ENCODE measurements around the gene SYNGAP1.

SYNGAP1 gene

DNA sequence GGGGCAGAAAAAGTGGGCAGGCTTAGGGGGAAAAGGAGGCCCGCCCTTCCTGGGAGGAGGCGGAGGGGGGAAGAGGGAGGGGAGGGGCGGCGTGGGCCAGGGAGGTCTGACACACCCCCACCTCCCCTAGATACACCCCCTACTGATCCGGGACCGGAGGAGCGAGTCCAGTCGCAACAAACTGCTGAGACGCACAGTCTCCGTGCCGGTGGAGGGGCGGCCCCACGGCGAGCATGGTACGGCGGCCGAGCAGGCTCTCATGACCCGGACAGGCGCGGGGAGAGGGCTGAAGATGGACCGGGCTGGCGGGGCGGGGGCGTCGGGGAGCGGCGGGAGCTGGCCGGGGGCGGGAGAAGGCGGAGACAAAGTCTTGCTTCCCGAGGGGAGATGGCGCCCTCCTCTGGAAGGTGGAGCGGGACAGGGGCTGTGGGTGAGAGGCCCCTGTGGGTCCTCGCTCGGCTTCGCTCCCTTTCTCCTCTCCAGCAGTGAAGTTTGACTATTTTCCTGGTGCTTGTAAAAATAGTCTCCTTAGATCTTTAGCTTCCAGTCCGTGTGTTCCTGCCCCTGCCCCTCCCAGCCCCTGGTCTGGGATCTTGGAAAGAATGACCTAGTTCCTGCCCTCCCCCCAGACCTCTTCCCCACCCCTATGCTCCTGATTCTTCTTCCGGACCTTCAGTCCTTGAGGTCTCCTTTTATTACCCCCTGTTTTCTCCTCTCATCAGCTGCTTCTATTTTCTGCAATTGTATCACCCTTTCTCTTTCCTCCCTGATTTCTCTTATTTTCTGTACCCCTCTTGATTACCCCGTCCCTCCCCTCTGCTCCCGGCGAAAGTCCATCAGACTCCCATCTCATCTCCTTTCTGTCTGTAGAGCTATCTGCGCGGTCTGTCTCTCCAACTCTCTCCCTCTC is 6.1 kb downstream of the SYNGAP1 start:
- Histone ChIP-seq H3K36me3 (ENCODE audit: low read length) (no peaks in the 10 kb centered on the region), H3K27me3 (ENCODE audit: low read length) (peaks cover 6% of the 10 kb centered on the region; the same call in 1 of the 2 replicates), H2AFZ (ENCODE audit: low read depth, low read length, severe bottlenecking) (peak overlapping the region; percentile 35)

DNA sequence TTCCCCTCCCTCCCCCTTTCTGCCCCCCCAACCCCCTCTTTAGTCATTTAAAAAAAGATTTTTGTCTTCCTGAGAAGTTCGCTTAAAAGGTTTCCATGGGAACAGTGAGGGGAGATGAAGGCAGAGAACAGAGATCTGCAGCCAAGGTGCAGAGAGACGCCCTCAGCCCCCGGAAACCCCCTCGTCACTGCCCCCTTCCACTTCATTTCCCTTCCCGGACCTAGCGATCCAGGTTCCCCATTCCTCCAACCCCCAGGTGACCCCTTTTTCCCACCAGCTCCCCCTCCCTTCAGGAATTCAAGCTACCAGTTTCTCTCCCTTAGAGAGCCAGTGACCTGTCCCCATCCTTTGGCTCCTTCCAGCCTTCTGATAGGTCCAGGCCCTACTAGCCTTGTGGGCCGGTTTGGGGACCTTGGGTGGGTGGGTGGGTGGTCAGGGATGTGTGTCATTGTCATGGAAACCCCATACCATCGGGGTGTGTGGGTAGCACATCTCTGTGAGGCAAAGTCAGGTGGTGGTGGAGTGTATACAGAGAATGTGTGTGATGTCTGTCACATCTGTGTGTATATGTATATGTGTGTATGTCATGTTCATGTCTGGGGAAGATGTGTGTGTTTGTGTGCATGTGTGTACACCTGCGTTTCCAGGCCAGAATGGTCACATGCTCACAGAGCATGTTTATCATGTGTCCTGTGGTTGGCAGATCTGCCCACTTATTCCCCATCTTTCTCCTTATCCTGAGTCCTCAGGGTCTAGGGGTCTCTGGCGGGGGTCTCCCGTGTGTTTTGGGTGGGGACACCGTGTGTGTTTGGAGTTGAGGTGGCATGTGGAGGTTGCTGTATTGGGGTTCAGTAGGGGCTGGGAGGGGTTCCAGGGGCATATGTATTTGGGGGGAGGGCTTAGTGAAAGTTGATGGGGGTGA is 7.0 kb downstream of the SYNGAP1 start:
- Histone ChIP-seq H3K27me3 (ENCODE audit: low read length) (peaks cover 6% of the 10 kb centered on the region; the same call in 1 of the 2 replicates), H3K36me3 (ENCODE audit: low read length) (no peaks in the 10 kb centered on the region), H3K4me2 (ENCODE audit: low read depth, low read length, poor library complexity, severe bottlenecking) (peak overlapping the region; percentile 72), H3K79me2 (ENCODE audit: insufficient read depth, low read length) (no peaks in the 10 kb centered on the region), H2AFZ (ENCODE audit: low read depth, low read length, severe bottlenecking) (no peak overlapping the region), H3F3A (ENCODE audit: insufficient read depth) (peaks cover 23% of the 10 kb centered on the region), H3K9me3 (ENCODE audit: insufficient read depth, low read length) (no peaks in the 10 kb centered on the region), H4K20me1 (ENCODE audit: low read depth, low read length) (no peaks in the 10 kb centered on the region), H3K27ac (ENCODE audit: low read depth, low read length) (no peak overlapping the region), H3K4me3 (ENCODE audit: insufficient read depth, low read length, poor library complexity, severe bottlenecking) (peak overlapping the region; percentile 58), H3K9ac (ENCODE audit: low read length) (peak overlapping the region; percentile 65), H3K9me2 (replicated peaks; ENCODE audit: insufficient read depth, low read length) (no peaks in the 10 kb centered on the region)
- TF ChIP-seq EZH2phosphoT487 (conservative IDR thresholded peaks at IDR 0.05; ENCODE audit: low read length) = no peak
- TF ChIP-seq, protein P1, sequence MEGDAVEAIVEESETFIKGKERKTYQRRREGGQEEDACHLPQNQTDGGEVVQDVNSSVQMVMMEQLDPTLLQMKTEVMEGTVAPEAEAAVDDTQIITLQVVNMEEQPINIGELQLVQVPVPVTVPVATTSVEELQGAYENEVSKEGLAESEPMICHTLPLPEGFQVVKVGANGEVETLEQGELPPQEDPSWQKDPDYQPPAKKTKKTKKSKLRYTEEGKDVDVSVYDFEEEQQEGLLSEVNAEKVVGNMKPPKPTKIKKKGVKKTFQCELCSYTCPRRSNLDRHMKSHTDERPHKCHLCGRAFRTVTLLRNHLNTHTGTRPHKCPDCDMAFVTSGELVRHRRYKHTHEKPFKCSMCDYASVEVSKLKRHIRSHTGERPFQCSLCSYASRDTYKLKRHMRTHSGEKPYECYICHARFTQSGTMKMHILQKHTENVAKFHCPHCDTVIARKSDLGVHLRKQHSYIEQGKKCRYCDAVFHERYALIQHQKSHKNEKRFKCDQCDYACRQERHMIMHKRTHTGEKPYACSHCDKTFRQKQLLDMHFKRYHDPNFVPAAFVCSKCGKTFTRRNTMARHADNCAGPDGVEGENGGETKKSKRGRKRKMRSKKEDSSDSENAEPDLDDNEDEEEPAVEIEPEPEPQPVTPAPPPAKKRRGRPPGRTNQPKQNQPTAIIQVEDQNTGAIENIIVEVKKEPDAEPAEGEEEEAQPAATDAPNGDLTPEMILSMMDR (IDR thresholded peaks at IDR 0.05; ENCODE audit: insufficient read depth, low read length, poor library complexity, severe bottlenecking) = no peak

More for the DNA sequence above, 6.1 kb downstream of the SYNGAP1 start:
- Histone ChIP-seq H3K9me2 (replicated peaks; ENCODE audit: insufficient read depth, low read length) (no peaks in the 10 kb centered on the region), H3K27ac (ENCODE audit: low read depth, low read length) (peak overlapping the region; percentile 2; the same call in 1 of the 2 replicates), H3K4me2 (ENCODE audit: low read depth, low read length, poor library complexity, severe bottlenecking) (peak overlapping the region; percentile 72), H3K9me3 (ENCODE audit: insufficient read depth, low read length) (no peaks in the 10 kb centered on the region), H3K4me3 (ENCODE audit: insufficient read depth, low read length, poor library complexity, severe bottlenecking) (peak overlapping the region; percentile 58), H4K20me1 (ENCODE audit: low read depth, low read length) (no peaks in the 10 kb centered on the region), H3K9ac (ENCODE audit: low read length) (peak overlapping the region; percentile 65), H3F3A (ENCODE audit: insufficient read depth) (peaks cover 27% of the 10 kb centered on the region), H3K79me2 (ENCODE audit: insufficient read depth, low read length) (no peaks in the 10 kb centered on the region)
- TF ChIP-seq, protein P1 (IDR thresholded peaks at IDR 0.05; ENCODE audit: insufficient read depth, low read length, poor library complexity, severe bottlenecking) = peak; percentile 60
- TF ChIP-seq EZH2phosphoT487 (conservative IDR thresholded peaks at IDR 0.05; ENCODE audit: low read length) = no peak

DNA sequence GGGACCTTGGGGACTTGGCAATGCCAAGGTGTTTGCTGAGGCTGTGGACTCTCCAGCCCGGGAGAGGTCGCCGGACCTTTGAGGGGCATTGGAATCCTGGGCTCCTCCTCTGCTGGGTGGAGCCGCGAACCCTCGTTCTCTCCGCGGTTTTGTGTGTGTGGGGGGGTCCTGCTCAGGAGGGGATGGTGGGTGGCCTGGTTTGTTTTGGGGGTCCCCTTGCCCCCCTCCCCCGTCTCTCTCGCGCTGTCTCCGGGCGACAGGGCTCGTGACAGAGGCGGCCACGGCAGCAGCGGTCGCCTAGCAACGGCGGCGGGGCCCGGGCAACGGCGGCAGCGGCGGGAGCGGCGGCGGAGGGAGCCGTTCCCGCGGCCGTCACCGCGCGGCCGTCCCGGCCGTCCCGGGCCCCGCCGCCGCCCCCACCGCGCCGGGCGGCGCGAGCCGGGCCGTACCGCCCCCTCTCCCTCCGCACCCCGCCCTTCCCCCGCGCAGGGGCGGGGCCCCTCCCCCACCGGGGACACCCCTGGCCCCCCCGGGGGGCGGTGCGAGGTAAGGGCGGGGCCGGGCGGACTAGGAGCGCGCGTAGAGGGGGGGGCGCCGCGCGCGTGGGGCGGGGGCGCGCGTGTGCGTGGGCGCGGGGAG is 7.8 kb downstream of the SYNGAP1 start:
- Histone ChIP-seq H3K9ac (ENCODE audit: low read length) (peak overlapping the region; percentile 42), H3K36me3 (ENCODE audit: low read length) (no peaks in the 10 kb centered on the region), H3K79me2 (ENCODE audit: insufficient read depth, low read length) (no peaks in the 10 kb centered on the region), H3K9me2 (replicated peaks; ENCODE audit: insufficient read depth, low read length) (no peaks in the 10 kb centered on the region), H3K4me2 (ENCODE audit: low read depth, low read length, poor library complexity, severe bottlenecking) (peak overlapping the region; percentile 60), H3K27ac (ENCODE audit: low read depth, low read length) (no peak overlapping the region), H3K9me3 (ENCODE audit: insufficient read depth, low read length) (no peaks in the 10 kb centered on the region), H3K4me3 (ENCODE audit: insufficient read depth, low read length, poor library complexity, severe bottlenecking) (peak overlapping the region; percentile 56), H3F3A (ENCODE audit: insufficient read depth) (peaks cover 23% of the 10 kb centered on the region), H4K20me1 (ENCODE audit: low read depth, low read length) (no peaks in the 10 kb centered on the region), H2AFZ (ENCODE audit: low read depth, low read length, severe bottlenecking) (no peak overlapping the region), H3K27me3 (ENCODE audit: low read length) (peaks cover 6% of the 10 kb centered on the region; the same call in 1 of the 2 replicates)
- TF ChIP-seq, protein P1 (IDR thresholded peaks at IDR 0.05; ENCODE audit: insufficient read depth, low read length, poor library complexity, severe bottlenecking) = no peak
- TF ChIP-seq EZH2phosphoT487 (conservative IDR thresholded peaks at IDR 0.05; ENCODE audit: low read length) = no peak
